ENCODE measurements around the gene MSLN. TPM values are rescaled to one million over a fixed set of nuclear protein-coding genes. Genes with fewer than 3 reads are reported as not detected.

MSLN gene
- total RNA-seq, 1 experiment from 2014 or later = not detected

GRCh38 chr16:800834-801511, 40.4 kb downstream of the MSLN start:
- Histone ChIP-seq H3K4me3 (ENCODE audit: low read length) (peak overlapping the region; percentile 47; the same call in 1 of the 2 replicates), H3K36me3 (ENCODE audit: insufficient read depth, low read length) (peaks cover 8% of the 10 kb centered on the region; the same call in 1 of the 2 replicates), H3K27ac (ENCODE audit: low read length) (peak overlapping the region; percentile 52), H2AFZ (ENCODE audit: low read length) (no peak overlapping the region), H4K20me1 (ENCODE audit: insufficient read depth, low read depth, low read length) (peaks cover 32% of the 10 kb centered on the region), H3K9me2 (replicated peaks; ENCODE audit: insufficient read depth, low read length) (no peaks in the 10 kb centered on the region), H3K9ac (ENCODE audit: low read length) (peak overlapping the region; percentile 51), H3K79me2 (ENCODE audit: low read length) (no peaks in the 10 kb centered on the region), H3K27me3 (ENCODE audit: low read length) (no peaks in the 10 kb centered on the region), H3K9me3 (ENCODE audit: low read length) (no peaks in the 10 kb centered on the region), H3K4me1 (ENCODE audit: low read length) (peaks cover 52% of the 10 kb centered on the region), H3K4me2 (ENCODE audit: low read depth, low read length, poor library complexity, severe bottlenecking) (peak overlapping the region; percentile 63)
- peak; percentile 82 for DNase-seq

GRCh38 chr16:801584-802363, 41.2 kb downstream of the MSLN start:
- Histone ChIP-seq H2AFZ (ENCODE audit: low read length) (no peak overlapping the region), H3K79me2 (ENCODE audit: low read length) (no peaks in the 10 kb centered on the region), H3K27me3 (ENCODE audit: low read length) (no peaks in the 10 kb centered on the region), H3K9ac (ENCODE audit: low read length) (peak overlapping the region; percentile 51), H3K9me2 (replicated peaks; ENCODE audit: insufficient read depth, low read length) (no peaks in the 10 kb centered on the region), H3K4me1 (ENCODE audit: low read length) (peaks cover 59% of the 10 kb centered on the region), H3K4me2 (ENCODE audit: low read depth, low read length, poor library complexity, severe bottlenecking) (peak overlapping the region; percentile 63), H4K20me1 (ENCODE audit: insufficient read depth, low read depth, low read length) (peaks cover 29% of the 10 kb centered on the region), H3K36me3 (ENCODE audit: insufficient read depth, low read length) (peaks cover 1% of the 10 kb centered on the region; the same call in 1 of the 2 replicates), H3K9me3 (ENCODE audit: low read length) (no peaks in the 10 kb centered on the region), H3K4me3 (ENCODE audit: low read length) (peak overlapping the region; percentile 47; the same call in 1 of the 2 replicates), H3K27ac (ENCODE audit: low read length) (no peak overlapping the region)
- peak; percentile 61 for DNase-seq

GRCh38 chr16:802461-802860, 41.9 kb downstream of the MSLN start:
- Histone ChIP-seq H3K9me2 (replicated peaks; ENCODE audit: insufficient read depth, low read length) (no peaks in the 10 kb centered on the region), H4K20me1 (ENCODE audit: insufficient read depth, low read depth, low read length) (peaks cover 28% of the 10 kb centered on the region), H3K79me2 (ENCODE audit: low read length) (no peaks in the 10 kb centered on the region), H3K36me3 (ENCODE audit: insufficient read depth, low read length) (no peaks in the 10 kb centered on the region; the same call in 1 of the 2 replicates), H2AFZ (ENCODE audit: low read length) (no peak overlapping the region), H3K9me3 (ENCODE audit: low read length) (no peaks in the 10 kb centered on the region), H3K4me3 (ENCODE audit: low read length) (no peak overlapping the region), H3K27me3 (ENCODE audit: low read length) (no peaks in the 10 kb centered on the region), H3K27ac (ENCODE audit: low read length) (no peak overlapping the region), H3K4me2 (ENCODE audit: low read depth, low read length, poor library complexity, severe bottlenecking) (no peak overlapping the region), H3K9ac (ENCODE audit: low read length) (no peak overlapping the region), H3K4me1 (ENCODE audit: low read length) (peaks cover 59% of the 10 kb centered on the region)
- no peak for DNase-seq

- Histone ChIP-seq H3K27me3 (ENCODE audit: low read length) (no peaks in the 10 kb centered on the region), H3K4me1 (ENCODE audit: low read length) (peaks cover 59% of the 10 kb centered on the region), H3K4me2 (ENCODE audit: low read depth, low read length, poor library complexity, severe bottlenecking) (no peak overlapping the region), H3K36me3 (ENCODE audit: insufficient read depth, low read length) (no peaks in the 10 kb centered on the region), H4K20me1 (ENCODE audit: insufficient read depth, low read depth, low read length) (peaks cover 28% of the 10 kb centered on the region), H3K27ac (ENCODE audit: low read length) (no peak overlapping the region), H3K79me2 (ENCODE audit: low read length) (no peaks in the 10 kb centered on the region), H3K4me3 (ENCODE audit: low read length) (no peak overlapping the region), H3K9me2 (replicated peaks; ENCODE audit: insufficient read depth, low read length) (no peaks in the 10 kb centered on the region), H3K9me3 (ENCODE audit: low read length) (no peaks in the 10 kb centered on the region), H3K9ac (ENCODE audit: low read length) (no peak overlapping the region; the same call in 1 of the 2 replicates), H2AFZ (ENCODE audit: low read length) (no peak overlapping the region)
- no peak for DNase-seq
These were observed 42.6 kb downstream of the MSLN start for GRCh38 chr16:802914-803753.

- Histone ChIP-seq H3K79me2 (ENCODE audit: low read length) (no peaks in the 10 kb centered on the region), H3K4me1 (ENCODE audit: low read length) (peaks cover 57% of the 10 kb centered on the region), H3K9ac (ENCODE audit: low read length) (no peak overlapping the region; the same call in 1 of the 2 replicates), H4K20me1 (ENCODE audit: insufficient read depth, low read depth, low read length) (peaks cover 28% of the 10 kb centered on the region), H2AFZ (ENCODE audit: low read length) (no peak overlapping the region), H3K4me2 (ENCODE audit: low read depth, low read length, poor library complexity, severe bottlenecking) (no peak overlapping the region), H3K27ac (ENCODE audit: low read length) (no peak overlapping the region), H3K9me2 (replicated peaks; ENCODE audit: insufficient read depth, low read length) (no peaks in the 10 kb centered on the region), H3K27me3 (ENCODE audit: low read length) (no peaks in the 10 kb centered on the region), H3K9me3 (ENCODE audit: low read length) (no peaks in the 10 kb centered on the region), H3K4me3 (ENCODE audit: low read length) (no peak overlapping the region), H3K36me3 (ENCODE audit: insufficient read depth, low read length) (no peaks in the 10 kb centered on the region)
- DNase-seq = no peak
These were observed 43.2 kb downstream of the MSLN start for GRCh38 chr16:803754-804080.

GRCh38 chr16:804193-805048, 43.9 kb downstream of the MSLN start:
- H3K27ac ChIP-seq (ENCODE audit: low read length) = no peak overlapping the region
- no peak overlapping the region for H3K4me3 ChIP-seq (ENCODE audit: low read length)
- H3K9ac ChIP-seq (ENCODE audit: low read length) = no peak overlapping the region
- peaks cover 22% of the 10 kb centered on the region for H4K20me1 ChIP-seq (ENCODE audit: insufficient read depth, low read depth, low read length)
- H3K79me2 ChIP-seq (ENCODE audit: low read length) = no peaks in the 10 kb centered on the region
- H3K9me2 ChIP-seq (replicated peaks; ENCODE audit: insufficient read depth, low read length) = no peaks in the 10 kb centered on the region
- no peaks in the 10 kb centered on the region for H3K27me3 ChIP-seq (ENCODE audit: low read length)
- H2AFZ ChIP-seq (ENCODE audit: low read length) = no peak overlapping the region
- DNase-seq = no peak
- H3K4me2 ChIP-seq (ENCODE audit: low read depth, low read length, poor library complexity, severe bottlenecking) = no peak overlapping the region
- H3K36me3 ChIP-seq (ENCODE audit: insufficient read depth, low read length) = no peaks in the 10 kb centered on the region
- no peaks in the 10 kb centered on the region for H3K9me3 ChIP-seq (ENCODE audit: low read length)
- H3K4me1 ChIP-seq (ENCODE audit: low read length) = peaks cover 50% of the 10 kb centered on the region

GRCh38 chr16:805474-805873, 44.9 kb downstream of the MSLN start:
- Histone ChIP-seq H3K27me3 (ENCODE audit: low read length) (no peaks in the 10 kb centered on the region), H3K9ac (ENCODE audit: low read length) (no peak overlapping the region), H3K36me3 (ENCODE audit: insufficient read depth, low read length) (no peaks in the 10 kb centered on the region), H4K20me1 (ENCODE audit: insufficient read depth, low read depth, low read length) (peaks cover 16% of the 10 kb centered on the region), H3K27ac (ENCODE audit: low read length) (no peak overlapping the region), H3K9me2 (replicated peaks; ENCODE audit: insufficient read depth, low read length) (no peaks in the 10 kb centered on the region), H3K4me3 (ENCODE audit: low read length) (no peak overlapping the region), H3K9me3 (ENCODE audit: low read length) (no peaks in the 10 kb centered on the region), H3K4me1 (ENCODE audit: low read length) (peaks cover 40% of the 10 kb centered on the region), H2AFZ (ENCODE audit: low read length) (no peak overlapping the region), H3K4me2 (ENCODE audit: low read depth, low read length, poor library complexity, severe bottlenecking) (no peak overlapping the region), H3K79me2 (ENCODE audit: low read length) (no peaks in the 10 kb centered on the region)
- no peak for DNase-seq
